Stimulated activated CD8-positive, alpha-beta memory T cell treated with anti-CD3 and anti-CD28 coated beads, Interleukin-4, amount 100 ng/mL, for 1 hour (primary cell): ENCODE data around the gene SCN1B.
"Not testable (repeated sequence)": the region's sequence is repeated elsewhere in the genome, so short reads cannot be mapped to it uniquely, and the experiment has no call there.

Experiments
- DNase-seq, 2 donors: peaks; one replicate each; pipeline ENCODE4 v3.0.0-alpha.2; 2020; ENCODE audit warnings: low read depth in 2 of 2, low spot score in 1 of 2

SCN1B gene

GRCh38 chr19:35015954-35016351, 14.3 kb upstream of the SCN1B start:
- DNase-seq, result no peak

DNA sequence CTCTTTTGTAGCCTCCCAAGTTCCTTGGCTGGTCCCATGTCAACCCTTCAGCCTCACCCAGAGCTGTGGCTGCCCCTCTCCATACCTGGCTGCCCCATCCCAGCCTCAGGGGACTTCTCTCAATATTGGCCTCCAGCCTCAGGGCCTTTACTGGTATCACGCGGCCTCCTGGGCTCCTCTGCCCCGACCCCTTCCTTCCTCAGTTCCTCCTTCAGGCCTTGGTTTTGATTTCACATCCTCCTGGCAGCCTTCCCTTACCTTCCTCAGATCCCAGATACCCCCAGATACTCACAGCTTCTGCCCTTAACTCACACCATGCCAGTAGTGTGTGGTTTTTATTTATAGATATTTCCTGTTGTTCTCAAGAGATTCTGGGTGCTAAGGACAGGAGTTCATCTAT, 12.8 kb upstream of the SCN1B start:
- no peak for DNase-seq

DNA sequence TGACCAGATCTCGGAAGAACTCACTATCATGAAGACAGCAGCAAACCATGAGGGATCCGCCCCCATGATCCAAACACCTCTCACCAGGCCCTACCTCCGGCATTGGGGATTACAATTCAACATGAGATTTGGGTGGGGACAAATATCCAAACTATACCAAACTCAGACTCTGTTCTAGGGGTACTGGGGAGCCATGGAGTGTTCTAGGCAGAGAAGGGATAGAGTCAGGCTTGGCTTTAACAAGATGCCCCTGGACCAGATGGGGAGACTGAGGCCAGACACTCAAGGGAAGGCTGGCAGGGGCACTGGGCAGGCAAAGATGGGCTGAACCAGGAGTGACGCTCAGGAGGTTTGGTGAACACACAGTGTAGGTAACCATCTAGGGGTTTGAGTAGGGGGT, 11.9 kb upstream of the SCN1B start:
- DNase-seq, result no peak

DNA sequence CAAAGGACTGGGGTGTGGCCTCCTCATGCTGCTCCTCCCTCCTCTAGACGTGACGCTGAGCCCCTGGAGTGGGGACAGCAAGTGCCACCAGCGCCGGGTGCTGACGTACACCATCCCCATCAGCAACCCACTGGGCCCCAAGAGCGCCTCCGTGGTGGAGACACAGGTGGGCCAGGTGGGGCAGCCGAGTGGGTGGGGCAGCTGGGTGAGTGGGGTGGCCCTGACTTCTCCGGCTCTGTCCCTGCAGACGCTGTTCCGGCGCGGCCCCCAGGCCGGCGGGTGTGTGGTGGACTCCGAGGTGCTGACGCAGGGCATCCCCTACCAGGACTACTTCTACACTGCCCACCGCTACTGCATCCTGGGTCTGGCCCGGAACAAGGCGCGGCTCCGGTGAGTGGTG, 11.1 kb upstream of the SCN1B start:
- DNase-seq, result no peak

GRCh38 chr19:35021016-35021415, 9.3 kb upstream of the SCN1B start:
- DNase-seq, result no peak

- DNase-seq, result no peak
Observed at GRCh38 chr19:35021596-35021995, 8.7 kb upstream of the SCN1B start.

DNA sequence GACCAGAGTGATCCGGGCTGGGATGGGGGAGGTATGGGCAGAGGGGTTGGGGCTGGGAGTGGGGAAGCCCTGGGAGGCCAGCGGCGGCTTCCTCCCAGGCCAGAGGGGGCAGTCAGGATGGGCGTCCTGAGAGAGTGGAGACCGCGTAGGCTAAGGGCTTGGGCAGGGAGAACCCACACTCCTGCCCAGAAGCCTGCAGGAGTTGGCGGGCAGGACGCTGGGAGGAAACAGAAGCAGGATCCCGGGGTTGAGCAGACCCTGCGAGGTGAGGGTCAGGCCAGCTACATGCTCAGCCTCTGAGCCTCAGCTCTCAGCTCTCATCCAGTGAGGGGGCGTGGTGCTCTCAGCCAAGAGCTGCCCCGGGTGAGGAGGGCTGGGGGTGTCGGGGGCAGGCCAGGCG, 7.8 kb upstream of the SCN1B start:
- no peak for DNase-seq

- no peak for DNase-seq
Observed at GRCh38 chr19:35023428-35023827, 6.8 kb upstream of the SCN1B start.

GRCh38 chr19:35024095-35024494, 6.2 kb upstream of the SCN1B start:
- DNase-seq, result no peak

- no peak for DNase-seq
Observed at GRCh38 chr19:35025969-35026368, 4.3 kb upstream of the SCN1B start.

- DNase-seq, result no peak
Observed at GRCh38 chr19:35026418-35026817, 3.9 kb upstream of the SCN1B start.

- no peak for DNase-seq
Observed at GRCh38 chr19:35027009-35027408, 3.3 kb upstream of the SCN1B start.

- DNase-seq, result no peak
Observed at GRCh38 chr19:35027851-35028599, 2.2 kb upstream of the SCN1B start.

GRCh38 chr19:35028600-35028885, 1.7 kb upstream of the SCN1B start:
- DNase-seq, result not testable (repeated sequence)

DNA sequence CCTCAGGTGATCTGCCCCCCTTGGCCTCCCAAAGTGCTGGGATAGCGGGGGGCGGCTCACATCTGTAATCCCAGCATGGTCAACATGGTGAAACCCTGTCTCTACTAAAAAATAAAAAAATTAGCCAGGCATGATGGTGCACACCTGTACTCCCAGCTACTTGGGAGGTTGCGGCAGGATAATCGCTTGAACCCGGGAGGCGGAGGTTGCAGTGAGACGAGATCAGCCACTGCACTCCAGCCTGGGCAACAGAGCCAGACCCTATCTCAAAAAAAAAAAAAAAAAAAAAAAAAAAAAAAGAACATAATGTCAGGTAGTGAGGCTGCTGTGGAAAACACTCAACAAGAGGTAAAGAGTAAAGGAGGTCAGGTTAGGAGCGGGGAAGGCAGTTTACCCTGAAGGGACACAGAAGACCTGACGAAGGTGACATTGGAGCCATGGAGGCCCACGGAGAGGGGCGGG, 964 bp upstream of the SCN1B start:
- not testable (repeated sequence) for DNase-seq

- no peak for DNase-seq
Observed at GRCh38 chr19:35029737-35030256, 473 bp upstream of the SCN1B start.

GRCh38 chr19:35031072-35031881, 1.0 kb downstream of the SCN1B start:
- DNase-seq, result no peak

DNA sequence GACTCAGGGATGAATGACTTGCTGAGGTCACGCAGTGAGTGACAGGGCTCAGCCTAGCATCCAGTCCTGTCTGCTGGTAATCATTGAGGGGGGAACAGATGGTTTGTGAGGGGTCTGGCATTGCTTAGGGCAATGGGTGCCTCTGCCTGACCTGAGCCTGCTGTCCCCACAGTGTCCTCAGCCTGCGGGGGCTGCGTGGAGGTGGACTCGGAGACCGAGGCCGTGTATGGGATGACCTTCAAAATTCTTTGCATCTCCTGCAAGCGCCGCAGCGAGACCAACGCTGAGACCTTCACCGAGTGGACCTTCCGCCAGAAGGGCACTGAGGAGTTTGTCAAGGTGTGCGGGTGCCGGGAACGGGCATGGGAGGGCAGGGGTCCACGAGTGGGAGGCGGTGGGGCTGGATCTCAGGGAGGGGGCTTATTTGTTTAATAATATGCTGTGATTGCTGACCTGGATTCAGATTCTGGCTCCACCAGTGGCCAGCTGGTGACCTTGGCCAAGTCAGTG, 2.1 kb downstream of the SCN1B start:
- no peak for DNase-seq

DNA sequence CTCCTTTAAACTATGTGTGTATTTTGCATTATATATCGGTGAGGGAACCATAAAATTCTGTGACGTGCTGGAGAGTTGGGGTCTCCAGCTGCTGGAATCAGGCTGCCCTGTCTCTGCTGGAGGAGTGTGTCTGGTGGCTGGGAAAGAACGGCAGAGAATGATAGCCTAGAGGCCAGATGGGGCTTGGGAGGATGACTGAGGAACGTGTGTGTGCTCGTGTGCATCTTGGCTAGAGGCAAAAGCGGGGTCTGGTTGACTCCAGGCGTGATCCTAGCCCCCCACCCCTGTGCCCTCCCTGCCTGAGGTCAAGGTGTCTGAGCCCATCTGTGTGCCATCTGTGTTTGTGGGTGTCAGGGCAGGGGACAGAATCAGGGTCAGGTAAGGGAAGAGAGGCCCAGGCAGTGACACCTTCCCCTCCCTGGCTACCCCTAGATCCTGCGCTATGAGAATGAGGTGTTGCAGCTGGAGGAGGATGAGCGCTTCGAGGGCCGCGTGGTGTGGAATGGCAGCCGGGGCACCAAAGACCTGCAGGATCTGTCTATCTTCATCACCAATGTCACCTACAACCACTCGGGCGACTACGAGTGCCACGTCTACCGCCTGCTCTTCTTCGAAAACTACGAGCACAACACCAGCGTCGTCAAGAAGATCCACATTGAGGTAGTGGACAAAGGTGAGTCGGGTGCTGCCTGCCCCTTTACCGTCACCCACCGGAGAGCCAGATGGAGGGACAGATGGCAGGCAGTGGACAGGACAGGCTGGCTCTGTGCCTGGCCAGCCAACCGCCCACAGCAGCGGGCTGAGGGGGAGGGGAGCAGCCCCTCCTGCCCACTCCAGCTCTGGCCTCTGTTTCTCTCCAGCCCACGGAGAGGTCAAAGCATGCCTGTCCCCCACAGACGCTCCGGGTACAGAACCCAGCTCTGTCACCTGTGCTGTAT, 3.1 kb downstream of the SCN1B start:
- DNase-seq, result no peak

DNA sequence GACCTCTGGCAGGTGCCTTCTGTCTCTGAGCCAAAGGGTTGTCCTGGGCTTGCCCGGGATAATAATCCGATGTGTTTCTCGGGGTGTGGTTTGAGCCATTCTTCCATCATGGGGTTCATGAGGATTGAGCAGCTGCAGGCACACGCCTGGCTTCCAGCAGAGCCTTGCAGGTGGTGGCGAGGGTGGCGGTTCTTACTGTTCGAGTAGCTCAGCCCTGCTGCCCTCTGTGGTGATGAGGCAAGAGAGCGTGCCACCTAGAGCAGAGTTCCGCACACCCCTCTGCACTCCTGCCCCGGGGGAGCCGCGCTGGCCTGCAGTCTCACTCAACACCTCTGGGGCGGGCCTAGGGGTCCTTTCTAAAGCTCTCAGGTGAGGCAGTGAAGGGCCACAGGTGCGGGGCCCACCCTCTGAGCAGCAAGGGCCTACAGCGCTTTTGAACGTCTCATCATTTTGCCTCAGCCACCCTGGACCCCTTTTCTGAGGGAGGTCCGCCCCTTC, 3.8 kb downstream of the SCN1B start:
- no peak for DNase-seq
